NCI-H446 (cell line): ENCODE results near the gene TMEM185B.

Source experiments
- DNase-seq, 2 experiments: peaks; one replicate each; lab custom pipeline; 2025; lab: John Stamatoyannopoulos, UW

The TMEM185B gene

DNA sequence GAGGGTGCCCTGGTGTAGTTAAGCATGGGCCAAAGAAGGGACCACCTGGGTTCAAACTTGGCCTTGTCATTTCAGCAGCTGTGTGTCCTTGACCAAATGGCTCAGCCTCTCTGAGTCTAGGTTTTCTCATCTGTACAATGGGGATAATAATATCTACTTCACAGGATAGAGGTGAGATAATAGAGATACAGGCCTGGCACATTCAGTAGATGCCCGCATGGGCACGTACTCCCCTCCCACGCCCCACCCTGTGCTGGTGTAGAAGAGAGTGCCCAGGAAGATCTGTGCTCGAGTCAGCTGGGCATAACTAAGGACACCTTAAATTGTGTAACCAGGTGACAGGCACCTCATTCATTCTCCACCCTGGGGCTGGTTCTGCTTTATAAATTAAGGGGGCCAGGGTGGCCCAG is 8.4 kb upstream of the TMEM185B start:
- DNase-seq: no peak

- no peak for DNase-seq
Measured at GRCh38 chr2:120230515-120231471, 7.6 kb upstream of the TMEM185B start.

- no peak for DNase-seq
Measured at GRCh38 chr2:120229341-120229740, 6.1 kb upstream of the TMEM185B start.

GRCh38 chr2:120228503-120228902 is 5.3 kb upstream of the TMEM185B start:
- DNase-seq: no peak

- no peak for DNase-seq
Measured at GRCh38 chr2:120227111-120227991, 4.2 kb upstream of the TMEM185B start.

DNA sequence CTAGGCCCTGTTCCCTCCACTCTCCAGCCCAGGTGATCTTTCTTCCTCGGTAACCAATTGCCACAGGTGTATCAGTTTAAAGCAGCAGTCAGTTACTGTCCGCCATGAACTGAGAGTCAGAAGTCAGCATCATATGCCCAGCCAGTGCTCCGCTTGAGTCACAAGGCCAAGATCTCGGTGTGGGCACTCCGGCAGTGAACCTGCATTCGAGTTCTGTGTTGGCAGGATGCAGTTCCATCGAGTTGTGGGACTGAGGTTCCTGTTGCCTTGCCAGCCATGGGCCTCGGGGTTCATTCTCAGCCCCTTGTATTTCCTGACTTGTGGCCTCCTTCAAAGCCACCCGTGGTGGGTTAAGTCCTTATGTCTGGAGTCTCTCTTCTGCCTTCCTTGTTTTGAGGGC is 3.1 kb upstream of the TMEM185B start:
- DNase-seq: no peak

DNA sequence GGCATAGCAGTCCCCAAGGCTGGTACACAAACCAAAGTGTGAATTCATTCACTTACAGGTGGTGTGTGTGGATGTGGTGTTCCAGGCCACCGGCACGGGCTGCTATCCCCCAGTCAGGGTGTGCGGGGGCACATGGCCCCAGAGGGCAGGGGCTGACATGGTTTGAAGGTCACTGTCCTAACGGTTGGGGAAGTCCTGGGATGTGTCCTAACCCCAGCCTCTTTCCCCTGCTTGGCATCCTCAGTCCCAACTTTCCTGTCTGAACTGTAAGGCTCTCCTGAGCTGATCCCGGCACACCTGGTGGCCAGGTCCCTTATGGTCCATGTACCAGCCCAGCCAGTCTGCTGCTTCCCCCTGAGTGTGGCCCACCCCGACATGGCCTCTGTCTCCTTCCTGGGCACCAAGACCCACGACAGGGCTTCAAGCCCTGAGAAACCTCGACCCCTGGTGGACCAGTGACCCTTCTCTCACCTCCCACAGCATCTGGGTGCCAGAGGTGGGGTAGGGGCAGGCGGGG is 2.4 kb upstream of the TMEM185B start:
- no peak for DNase-seq

GRCh38 chr2:120224735-120225548 is 1.7 kb upstream of the TMEM185B start:
- DNase-seq: no peak

DNA sequence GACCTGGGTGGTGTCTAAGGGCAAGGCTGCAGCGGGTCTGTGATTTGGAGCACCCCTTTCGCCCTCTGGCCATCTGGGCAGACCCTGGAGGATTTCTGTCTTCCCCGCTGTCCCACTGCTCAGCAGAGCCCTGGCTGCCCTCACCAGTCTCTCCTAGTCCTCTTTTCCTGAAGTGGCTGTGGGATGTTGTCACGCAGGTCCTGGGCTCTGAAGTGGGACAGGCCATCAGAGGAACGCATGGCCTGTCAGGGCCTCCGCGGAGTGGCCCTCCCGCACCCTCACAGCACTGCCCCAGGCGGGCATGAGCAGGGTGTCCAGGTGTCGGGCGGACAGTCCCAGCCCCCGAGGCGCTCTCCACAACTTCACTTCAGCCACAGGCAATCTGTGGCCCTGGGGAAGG is 1.1 kb upstream of the TMEM185B start:
- no peak for DNase-seq

DNA sequence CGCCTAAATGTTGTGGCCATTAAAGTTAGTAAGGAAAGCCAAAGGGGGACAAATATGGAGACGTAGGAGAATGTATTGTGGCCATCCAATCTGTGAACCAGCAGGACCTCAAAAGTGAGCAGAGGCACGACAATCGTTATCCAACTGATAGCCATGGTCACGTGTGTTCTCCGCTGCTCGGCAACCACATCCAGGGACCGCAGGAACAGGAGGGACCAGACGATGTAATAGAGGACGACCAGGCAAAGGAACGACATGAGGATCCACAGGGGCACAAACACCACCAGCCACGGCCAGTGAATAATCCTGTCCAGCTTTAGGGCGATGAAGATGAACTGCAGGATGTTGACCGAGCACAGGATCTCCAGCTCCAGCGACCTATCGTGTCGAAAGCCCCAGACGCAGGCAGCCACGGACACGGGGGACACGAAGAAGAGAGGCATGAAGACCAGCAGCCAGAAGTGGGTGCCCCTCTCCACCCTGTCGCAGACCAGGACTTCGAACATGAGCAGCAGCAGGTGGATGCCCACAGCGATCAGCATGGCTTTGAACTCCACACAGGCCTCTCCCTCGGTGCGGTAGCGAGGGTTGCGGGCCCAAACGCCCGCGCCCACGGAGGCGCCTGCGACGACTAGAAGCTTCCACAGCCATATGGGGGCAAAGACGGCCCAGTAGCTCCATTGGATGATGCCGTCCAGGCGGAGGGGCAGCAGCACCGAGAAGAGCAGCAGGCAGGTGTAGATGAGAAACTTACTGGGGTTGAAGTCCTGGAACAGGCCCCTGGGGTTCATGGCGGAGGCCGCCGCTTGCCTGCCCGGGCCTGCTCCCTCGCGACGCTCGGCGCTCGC is 790 bp downstream of the TMEM185B start:
- no peak for DNase-seq

DNA sequence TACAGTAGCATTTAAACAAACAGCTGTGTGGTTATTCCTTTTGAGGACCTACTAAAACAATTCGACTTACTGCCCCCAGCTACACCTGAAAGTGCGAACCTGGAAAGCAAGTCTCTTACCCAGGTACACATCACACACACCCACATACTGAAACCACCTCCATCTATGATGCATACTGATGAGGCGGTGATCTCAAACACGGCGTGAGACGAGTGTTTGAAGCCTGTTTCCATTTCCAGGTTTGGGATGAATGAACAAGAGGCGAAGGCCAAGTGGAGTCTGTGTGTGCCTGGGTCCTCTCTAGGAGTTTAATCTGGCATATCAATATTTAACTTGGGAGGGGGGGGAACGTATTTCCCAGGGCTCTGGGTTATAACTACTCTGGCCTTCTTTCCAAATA is 1.6 kb downstream of the TMEM185B start:
- no peak for DNase-seq

DNA sequence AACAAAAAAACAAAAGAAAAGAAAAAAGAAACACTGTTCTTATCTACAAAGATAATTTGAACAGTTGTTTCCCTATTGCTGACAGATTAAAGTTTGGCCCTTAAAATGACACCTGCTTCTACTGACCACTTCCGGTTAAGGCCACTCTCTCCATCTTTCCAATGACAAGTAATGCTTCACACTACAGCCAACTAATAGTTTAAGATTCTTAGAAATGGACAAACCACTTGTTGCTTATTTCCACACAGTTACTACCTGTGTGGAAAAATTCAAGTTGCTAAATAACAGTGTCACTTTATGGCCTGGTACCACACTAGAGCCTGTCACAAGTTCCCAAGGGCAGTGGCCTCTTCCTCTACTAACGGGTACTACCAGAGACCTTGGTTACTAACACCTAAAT is 2.4 kb downstream of the TMEM185B start:
- no peak for DNase-seq

- DNase-seq: no peak
Measured at GRCh38 chr2:120219766-120220165, 3.4 kb downstream of the TMEM185B start.

- no peak for DNase-seq
Measured at GRCh38 chr2:120219291-120219690, 3.9 kb downstream of the TMEM185B start.

GRCh38 chr2:120218181-120218580 is 5.0 kb downstream of the TMEM185B start:
- no peak for DNase-seq

DNA sequence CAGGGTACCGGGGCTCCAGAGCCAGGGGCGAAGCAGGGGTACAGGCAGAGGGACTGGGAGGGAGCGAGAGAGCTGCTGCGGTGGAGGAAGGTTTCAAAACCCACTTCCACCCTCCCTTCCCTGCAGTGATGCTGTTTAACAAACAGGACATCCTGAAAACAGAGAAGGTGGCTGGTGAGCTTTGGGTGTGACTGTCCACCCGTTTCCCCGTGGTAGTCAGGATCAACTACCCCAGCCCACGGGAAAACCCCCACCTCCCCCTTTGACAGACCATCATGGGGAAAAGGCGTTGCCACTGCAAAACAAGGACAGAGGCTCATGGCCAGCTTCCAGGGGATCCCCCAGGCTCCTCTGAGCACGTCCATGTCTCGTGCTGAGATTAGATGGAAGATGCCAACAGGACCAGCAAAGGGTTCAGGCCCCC is 12.9 kb downstream of the TMEM185B start:
- no peak for DNase-seq

DNA sequence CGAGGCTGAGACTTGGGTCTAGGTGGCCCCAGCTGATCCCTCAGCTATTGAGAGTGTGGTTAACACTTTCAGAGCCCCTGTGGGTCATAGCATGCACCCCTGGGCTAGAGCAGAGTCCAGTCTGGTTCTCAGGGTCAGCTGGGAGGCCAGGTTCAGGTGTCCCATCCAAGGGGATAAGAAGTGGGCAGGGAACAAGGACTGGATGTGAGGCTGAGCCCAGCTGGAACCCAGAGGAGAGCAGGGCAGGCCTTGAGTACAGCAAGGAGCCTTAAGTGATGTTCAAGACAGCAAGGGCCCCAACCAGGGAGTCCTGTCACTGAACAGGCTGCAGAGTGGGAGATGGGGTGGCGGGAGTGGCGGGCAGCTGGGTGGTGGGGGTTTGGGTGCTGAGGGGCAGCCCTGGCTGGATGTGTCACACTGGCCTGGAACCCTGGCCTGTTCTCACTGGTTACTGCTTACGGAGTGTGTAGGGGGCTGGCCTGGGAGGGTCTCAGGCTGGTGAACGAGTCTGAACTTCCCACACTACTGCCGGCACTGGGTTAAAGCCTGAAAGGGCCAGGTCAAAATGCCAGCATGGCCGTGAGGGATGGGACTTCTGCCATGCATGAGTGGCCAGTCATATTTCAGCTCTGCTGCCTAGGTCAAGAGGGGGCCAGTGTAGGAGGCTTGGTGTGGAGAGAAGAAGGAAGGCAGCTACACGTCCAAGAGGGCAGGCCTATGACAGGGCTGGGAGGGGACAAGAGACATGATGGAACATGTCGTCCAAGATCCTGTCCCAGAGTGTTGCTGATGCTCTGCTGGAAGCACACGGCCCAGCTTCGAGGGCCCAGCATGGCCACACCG is 13.6 kb downstream of the TMEM185B start:
- no peak for DNase-seq

- no peak for DNase-seq
Measured at GRCh38 chr2:120208381-120209353, 14.5 kb downstream of the TMEM185B start.
